HG03103 (cell line): ENCODE measurements around the gene DCD.
"Not testable (repeated sequence)": the region's sequence is repeated elsewhere in the genome, so short reads cannot be mapped to it uniquely, and the experiment has no call there.

ENCODE experiments used
- ATAC-seq: cut with Tn5 transposase; IDR thresholded peaks from one replicate; pipeline ENCODE4 v1.9.1; 2021; ENCODE audit warnings: low read depth; ENCODE audit not compliant: unreplicated experiment

DCD gene

GRCh38 chr12:54648265-54648664, at the start of gene DCD:
DCD (minus strand) TSS chr12:54648365; CDS start chr12:54648303, 62 bp downstream.
- no peak for ATAC-seq

- ATAC-seq, result no peak
Measured at GRCh38 chr12:54697851-54698250, 49.7 kb upstream of the DCD start.

GRCh38 chr12:54692353-54692752, 44.2 kb upstream of the DCD start:
- ATAC-seq, result no peak

GRCh38 chr12:54689984-54690383, 41.8 kb upstream of the DCD start:
- ATAC-seq, result no peak

GRCh38 chr12:54689034-54689372, 40.8 kb upstream of the DCD start:
- ATAC-seq, result no peak

DNA sequence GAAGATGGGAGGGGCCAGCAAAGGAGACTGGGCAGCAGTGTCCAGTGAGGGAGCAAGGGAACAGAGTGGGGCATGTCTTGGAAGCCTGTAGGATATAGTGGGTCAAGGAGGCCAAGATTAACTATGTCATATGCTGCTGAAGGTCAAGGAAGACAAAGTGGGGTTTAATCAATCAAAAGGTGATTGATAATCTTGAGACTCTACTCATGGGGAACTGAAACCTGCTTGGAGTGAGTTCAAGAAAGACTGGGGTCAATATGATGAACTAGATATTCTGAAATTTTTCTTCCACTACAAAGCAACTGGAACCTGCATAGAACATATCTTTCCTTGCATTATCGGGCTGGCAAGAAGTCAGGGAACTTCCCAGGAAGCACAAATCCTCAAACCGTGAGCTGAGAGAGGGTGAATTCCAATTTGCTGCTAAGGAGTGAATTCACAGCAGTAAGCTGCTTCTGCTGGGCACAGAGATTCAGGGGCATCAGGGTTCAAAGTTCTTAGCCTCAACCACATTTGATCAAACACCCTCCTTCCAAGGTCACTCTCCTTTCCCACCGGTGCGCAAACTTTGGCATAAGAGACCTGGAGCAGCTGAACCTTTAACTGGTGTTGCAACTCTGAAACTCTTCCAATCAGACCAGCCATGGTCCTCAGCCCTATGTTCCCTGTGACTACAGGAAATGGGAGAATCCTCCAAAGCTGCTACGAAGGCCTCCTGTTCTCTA, 40.3 kb upstream of the DCD start:
- ATAC-seq, result no peak

DNA sequence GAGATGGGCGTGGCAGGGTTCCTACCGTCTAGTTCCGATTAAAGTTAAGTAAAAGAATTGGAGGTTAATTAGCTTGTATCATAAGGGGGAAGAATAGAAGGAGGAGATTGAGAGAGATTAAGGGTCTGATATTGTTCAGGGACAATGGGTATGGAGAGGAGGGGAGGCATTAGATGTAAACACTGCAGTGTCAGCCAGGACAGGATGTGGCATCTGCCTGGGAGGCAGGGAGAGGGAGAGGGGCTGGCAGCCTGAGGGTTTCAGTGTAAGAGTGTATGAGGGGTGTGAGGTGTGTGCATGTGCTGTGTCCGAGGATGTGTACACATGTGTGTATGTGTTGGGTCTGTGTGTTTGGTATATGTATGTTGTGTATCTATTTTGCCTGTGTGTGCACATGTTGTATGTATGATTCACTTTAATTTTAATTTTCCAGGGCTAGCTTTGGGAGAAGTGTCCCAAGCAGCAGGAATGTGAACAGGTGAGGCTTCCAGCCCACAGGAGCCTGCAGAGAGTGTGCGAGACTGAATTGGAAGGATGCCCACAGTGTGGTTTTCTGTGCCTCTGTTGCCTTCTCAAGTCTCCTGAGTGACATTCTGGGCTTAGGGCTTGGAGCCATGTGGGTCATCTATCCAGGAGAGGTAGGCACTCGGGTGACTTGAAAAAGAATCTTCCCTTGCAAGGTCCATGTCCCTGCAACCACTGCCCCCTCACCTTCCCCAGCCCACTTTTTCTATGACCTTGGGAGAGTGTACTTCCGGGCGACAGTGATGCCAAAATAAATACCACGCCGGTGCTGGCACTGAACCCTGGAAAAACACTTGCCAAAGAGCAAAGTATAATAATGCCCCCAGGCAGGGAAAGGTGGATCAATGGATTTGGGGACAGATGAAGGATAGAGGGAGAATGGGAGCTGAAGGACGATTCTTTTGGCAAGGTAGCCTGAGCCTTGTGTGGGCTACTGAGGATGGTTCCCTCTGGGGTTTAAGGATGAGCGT, 36.8 kb upstream of the DCD start:
- no peak for ATAC-seq

DNA sequence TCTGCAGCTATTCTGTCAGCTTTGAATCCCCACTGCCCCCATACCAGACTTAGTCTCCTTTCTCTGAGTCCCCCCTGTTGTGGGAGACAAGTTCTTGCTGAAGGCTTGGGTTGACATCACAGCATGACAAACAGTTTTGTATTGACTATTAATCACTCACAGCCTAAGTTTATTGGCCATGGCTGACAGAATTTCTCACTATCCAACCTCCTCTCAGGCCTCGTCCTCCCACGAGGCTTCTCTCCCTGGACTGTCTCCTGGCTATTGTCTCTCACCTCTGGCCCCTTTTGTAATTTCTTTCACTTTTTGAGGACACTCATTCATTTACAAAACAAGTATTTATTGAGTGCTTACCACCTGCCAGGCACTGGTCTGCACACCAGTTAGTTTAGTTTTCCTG, 35.2 kb upstream of the DCD start:
- ATAC-seq, result no peak

GRCh38 chr12:54682674-54683073, 34.5 kb upstream of the DCD start:
- ATAC-seq, result no peak

GRCh38 chr12:54680374-54680773, 32.2 kb upstream of the DCD start:
- ATAC-seq, result peak; percentile 83

DNA sequence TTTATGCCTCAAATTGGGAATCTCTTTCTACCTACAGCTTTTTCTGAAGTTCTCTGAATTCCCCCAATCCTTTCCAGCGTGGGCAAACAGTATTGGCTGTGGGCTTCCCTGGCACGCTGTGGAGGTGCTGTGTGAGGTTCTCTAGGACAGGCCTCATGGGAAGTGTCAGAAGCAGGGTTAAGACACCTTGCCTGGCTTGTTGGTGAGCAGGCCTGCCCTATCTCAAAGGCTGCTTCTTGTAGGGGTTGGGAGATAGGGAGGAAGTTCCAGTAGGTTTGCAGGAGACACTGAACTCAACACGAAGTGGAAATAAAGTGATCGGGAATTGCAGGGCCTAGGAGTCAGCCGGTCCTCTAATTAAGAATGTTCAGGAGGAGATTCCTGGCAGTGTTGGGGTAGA, 30.0 kb upstream of the DCD start:
- ATAC-seq, result no peak

- no peak for ATAC-seq
Measured at GRCh38 chr12:54667945-54668344, 19.8 kb upstream of the DCD start.

DNA sequence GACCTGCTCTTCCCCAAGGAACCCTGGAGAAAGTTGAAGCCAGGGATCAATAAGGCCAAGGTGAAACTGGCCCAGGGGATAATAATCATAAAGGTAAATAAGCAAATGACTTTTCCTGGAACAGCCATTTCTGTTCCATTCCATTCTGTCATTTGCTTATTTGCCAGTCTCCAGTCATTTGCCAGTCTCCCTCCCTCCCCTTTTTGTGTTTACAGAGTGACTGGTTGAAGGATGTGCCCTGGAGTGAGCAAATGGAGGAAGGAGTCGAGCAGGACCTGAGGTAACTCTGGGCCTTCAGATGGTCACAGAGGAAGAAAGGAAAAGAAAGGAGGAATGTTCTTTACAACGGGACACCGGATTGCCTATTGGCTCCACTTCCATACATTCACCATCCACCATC, 17.8 kb upstream of the DCD start:
- ATAC-seq, result no peak

DNA sequence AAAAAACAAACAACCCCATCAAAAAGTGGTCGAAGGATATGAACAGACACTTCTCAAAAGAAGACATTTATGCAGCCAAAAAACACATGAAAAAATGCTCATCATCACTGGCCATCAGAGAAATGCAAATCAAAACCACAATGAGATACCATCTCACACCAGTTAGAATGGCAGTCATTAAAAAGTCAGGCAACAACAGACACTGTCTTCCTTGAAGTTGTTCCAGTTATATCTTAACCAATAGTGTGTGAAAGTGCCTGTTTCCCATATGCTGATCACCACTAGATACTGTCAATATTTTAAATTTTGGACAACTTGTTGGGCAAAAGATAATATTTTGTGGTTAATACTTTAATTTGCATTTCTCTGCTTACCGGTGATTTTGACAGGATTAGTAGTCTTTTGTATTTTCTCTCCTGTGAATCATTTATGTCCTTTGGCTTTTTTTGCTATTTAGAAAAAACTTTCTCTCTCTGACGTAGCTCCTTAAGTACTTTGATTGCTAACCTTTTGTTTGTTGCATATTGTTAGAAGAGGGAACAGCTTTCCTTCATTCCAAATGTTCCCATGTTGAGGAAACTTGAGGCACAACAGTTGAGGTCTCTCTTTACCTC, 17.0 kb upstream of the DCD start:
- not testable (repeated sequence) for ATAC-seq

- ATAC-seq, result no peak
Measured at GRCh38 chr12:54663603-54664002, 15.4 kb upstream of the DCD start.

GRCh38 chr12:54662026-54662425, 13.9 kb upstream of the DCD start:
- no peak for ATAC-seq

GRCh38 chr12:54661048-54661447, 12.9 kb upstream of the DCD start:
- peak; percentile 65 for ATAC-seq

- no peak for ATAC-seq
Measured at GRCh38 chr12:54660320-54660962, 12.3 kb upstream of the DCD start.

DNA sequence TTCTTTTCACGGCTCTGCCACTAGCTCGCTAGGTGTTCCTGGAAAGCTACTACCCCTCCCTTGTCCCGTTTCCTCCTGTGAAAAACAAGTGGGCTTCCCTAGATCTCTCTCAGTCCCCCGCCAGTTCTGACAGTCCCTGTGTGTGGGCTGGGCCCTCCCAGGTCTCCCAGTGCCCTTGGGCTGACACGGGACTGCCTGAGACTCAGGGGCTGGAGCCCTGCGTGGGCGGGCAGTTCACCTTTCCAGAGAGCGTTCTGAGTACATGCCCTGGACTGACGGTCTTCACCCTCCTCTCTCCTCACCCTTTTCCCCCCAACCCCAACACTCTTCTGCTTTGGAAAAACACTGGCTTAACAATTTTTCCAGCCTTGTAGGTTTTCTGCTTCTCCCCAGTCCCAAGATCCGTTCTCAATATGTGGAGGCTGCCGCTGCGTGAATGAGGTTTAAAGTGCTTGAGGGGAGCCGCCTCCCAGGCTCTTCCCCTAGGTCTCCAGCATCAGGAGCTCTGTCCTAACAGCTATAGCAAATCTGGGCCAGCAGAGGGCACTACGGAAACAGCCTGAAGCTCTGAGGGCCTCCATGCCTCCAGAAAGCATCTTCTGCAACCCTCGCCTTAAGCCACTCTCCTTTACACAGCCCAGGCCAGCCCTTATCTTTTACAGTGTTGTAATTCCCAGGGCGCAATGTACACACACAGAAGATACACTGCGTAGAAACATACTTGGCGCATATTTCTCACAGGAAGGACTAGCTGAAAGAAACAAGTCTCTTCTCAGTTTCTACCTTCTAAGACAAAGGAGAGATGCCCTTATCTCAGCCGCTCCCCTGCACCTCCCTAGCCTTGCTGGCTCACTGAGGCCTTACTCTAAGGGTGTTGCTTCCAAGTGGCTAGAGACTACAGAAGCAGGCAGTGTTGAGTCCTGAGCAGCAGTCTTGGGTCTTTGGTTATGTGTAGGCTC, 10.4 kb upstream of the DCD start:
- ATAC-seq, result peak; percentile 67

- no peak for ATAC-seq
Measured at GRCh38 chr12:54657105-54657607, 9.0 kb upstream of the DCD start.
